Activated T-helper 1 cell treated with anti-CD3 and anti-CD28 coated beads, Interleukin-2, amount 50 U/mL, for 16 hours (primary cell): ENCODE measurements around the gene TNIK.

Experiments
- DNase-seq, 2 donors: peaks; one replicate each; pipeline ENCODE4 v3.0.0-alpha.2; 2020; ENCODE audit warnings: low read depth in 1 of 2, low spot score in 1 of 2

Gene TNIK

GRCh38 chr3:171420667-171421066, 39.5 kb downstream of the TNIK start:
- no peak for DNase-seq

- DNase-seq = no peak
These were observed 40.7 kb downstream of the TNIK start for GRCh38 chr3:171419457-171419856.

GRCh38 chr3:171417813-171418212, 42.4 kb downstream of the TNIK start:
- DNase-seq = no peak

GRCh38 chr3:171417137-171417536, 43.1 kb downstream of the TNIK start:
- no peak for DNase-seq

- DNase-seq = no peak
These were observed 43.5 kb downstream of the TNIK start for GRCh38 chr3:171416666-171417065.

- no peak for DNase-seq
These were observed 44.1 kb downstream of the TNIK start for GRCh38 chr3:171416061-171416460.

GRCh38 chr3:171415070-171415469, 45.1 kb downstream of the TNIK start:
- DNase-seq = no peak

- DNase-seq = no peak
These were observed 47.7 kb downstream of the TNIK start for GRCh38 chr3:171412473-171412872.

GRCh38 chr3:171412054-171412453, 48.2 kb downstream of the TNIK start:
- no peak for DNase-seq

- no peak for DNase-seq
These were observed 50.0 kb downstream of the TNIK start for GRCh38 chr3:171410186-171410585.

GRCh38 chr3:171407759-171408158, 52.4 kb downstream of the TNIK start:
- no peak for DNase-seq

GRCh38 chr3:171404376-171404967, 55.7 kb downstream of the TNIK start:
- DNase-seq = no peak

- no peak for DNase-seq
These were observed 57.9 kb downstream of the TNIK start for GRCh38 chr3:171402281-171402680.

GRCh38 chr3:171401432-171401831, 58.8 kb downstream of the TNIK start:
- no peak for DNase-seq

GRCh38 chr3:171399842-171400241, 60.4 kb downstream of the TNIK start:
- DNase-seq = no peak

- no peak for DNase-seq
These were observed 61.9 kb downstream of the TNIK start for GRCh38 chr3:171398343-171398742.

- no peak for DNase-seq
These were observed 63.1 kb downstream of the TNIK start for GRCh38 chr3:171397089-171397488.

GRCh38 chr3:171396048-171396447, 64.2 kb downstream of the TNIK start:
- no peak for DNase-seq

GRCh38 chr3:171393032-171393744, 67.0 kb downstream of the TNIK start:
- no peak for DNase-seq

GRCh38 chr3:171391432-171391831, 68.8 kb downstream of the TNIK start:
- DNase-seq = no peak

- DNase-seq = no peak
These were observed 69.9 kb downstream of the TNIK start for GRCh38 chr3:171390051-171390941.

- no peak for DNase-seq
These were observed 70.7 kb downstream of the TNIK start for GRCh38 chr3:171389491-171389890.
